ENCODE results near the gene GALNT13.

GALNT13 gene

GRCh38 chr2:154452471-154452870, 580.7 kb downstream of the GALNT13 start:
- H3K4me3 ChIP-seq (ENCODE audit: low read length): no peak overlapping the region
- peak; percentile 5 for DNase-seq (ENCODE audit: low read depth)
- no peak for TF ChIP-seq CTCF (conservative IDR thresholded peaks at IDR 0.05; ENCODE audit: low read length)

GRCh38 chr2:154452906-154453493, 581.3 kb downstream of the GALNT13 start:
- peak; percentile 51 for TF ChIP-seq CTCF (conservative IDR thresholded peaks at IDR 0.05; ENCODE audit: low read length)
- no peak overlapping the region for H3K4me3 ChIP-seq (ENCODE audit: low read length)
- DNase-seq (ENCODE audit: low read depth): peak; percentile 10

- no peak for TF ChIP-seq CTCF (conservative IDR thresholded peaks at IDR 0.05; ENCODE audit: low read length)
- DNase-seq (ENCODE audit: low read depth): peak; percentile 41
- peak overlapping the region; percentile 45 for H3K4me3 ChIP-seq (ENCODE audit: low read length)
Observed at GRCh38 chr2:154455166-154455565, 583.4 kb downstream of the GALNT13 start.

GRCh38 chr2:154455866-154456265, 584.1 kb downstream of the GALNT13 start:
- peak overlapping the region; percentile 45 for H3K4me3 ChIP-seq (ENCODE audit: low read length)
- DNase-seq (ENCODE audit: low read depth): peak; percentile 7
- TF ChIP-seq CTCF (conservative IDR thresholded peaks at IDR 0.05; ENCODE audit: low read length): no peak

- no peak for DNase-seq (ENCODE audit: low read depth)
- H3K4me3 ChIP-seq (ENCODE audit: low read length): no peak overlapping the region
- TF ChIP-seq CTCF (conservative IDR thresholded peaks at IDR 0.05; ENCODE audit: low read length): no peak
Observed at GRCh38 chr2:154457286-154457685, 585.6 kb downstream of the GALNT13 start.

- DNase-seq (ENCODE audit: low read depth): no peak
- TF ChIP-seq CTCF (conservative IDR thresholded peaks at IDR 0.05; ENCODE audit: low read length): no peak
- no peak overlapping the region for H3K4me3 ChIP-seq (ENCODE audit: low read length)
Observed at GRCh38 chr2:154459286-154459685, 587.6 kb downstream of the GALNT13 start.

GRCh38 chr2:154462634-154463033, 590.9 kb downstream of the GALNT13 start:
- TF ChIP-seq CTCF (conservative IDR thresholded peaks at IDR 0.05; ENCODE audit: low read length): no peak
- DNase-seq (ENCODE audit: low read depth): no peak
- no peak overlapping the region for H3K4me3 ChIP-seq (ENCODE audit: low read length)

Data from AG10803 (cell line).